ENCODE results near the gene GLDC. TPM values are rescaled to one million over a fixed set of nuclear protein-coding genes. Genes with fewer than 3 reads are reported as not detected.
"Not testable (repeated sequence)": the region's sequence is repeated elsewhere in the genome, so short reads cannot be mapped to it uniquely, and the experiment has no call there.

GLDC gene
- total RNA-seq, 3 donors from 2014 or later = 0.38 to 0.63 (median 0.58) TPM

GRCh38 chr9:6631207-6631512 lies 14.4 kb downstream of the GLDC start:
- H3K36me3 ChIP-seq (ENCODE audit: low read depth) = no peaks in the 10 kb centered on the region
- TF ChIP-seq CTCF (IDR thresholded peaks at IDR 0.05) = no peak
- no peak overlapping the region for H3K4me3 ChIP-seq
- DNase-seq (no peak), ATAC-seq (no peak)
- H3K4me1 ChIP-seq (ENCODE audit: low read depth) = no peaks in the 10 kb centered on the region
- no peaks in the 10 kb centered on the region for H3K9me3 ChIP-seq
- intact Hi-C loops (cut with DNase I, micrococcal nuclease) = no loop called here

DNA sequence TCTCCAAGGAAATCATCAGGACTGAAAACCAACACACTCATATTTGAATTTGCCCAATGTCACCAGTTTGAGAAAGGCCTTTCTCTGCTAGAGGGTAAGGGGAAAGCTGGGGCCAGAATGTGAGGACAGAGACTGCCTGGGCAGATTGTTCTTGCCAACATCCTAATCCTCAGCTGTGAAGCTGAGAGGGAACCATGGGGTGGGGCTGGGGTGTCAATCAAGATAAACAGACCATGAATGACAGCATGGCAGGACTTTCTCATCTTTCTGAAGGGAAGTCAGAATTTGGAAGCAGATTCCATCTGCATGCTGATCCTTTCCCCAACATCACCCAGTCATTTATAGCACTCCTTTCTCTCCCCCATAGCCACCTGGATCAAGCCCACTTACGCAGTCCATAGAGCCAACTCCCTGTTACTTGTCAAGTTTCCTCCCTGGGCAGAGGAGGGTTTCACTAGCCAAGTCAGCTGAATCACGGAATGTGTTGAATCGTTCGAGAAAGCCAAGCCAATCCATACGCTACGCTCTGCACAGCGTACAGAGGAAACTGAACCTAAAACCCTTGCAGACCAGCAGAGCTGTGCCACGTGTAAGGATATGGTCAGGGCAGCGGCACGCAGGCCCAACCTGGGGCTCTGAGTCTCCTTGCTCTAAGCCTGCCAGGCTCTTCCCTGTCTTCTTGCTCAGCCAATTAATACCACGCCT lies 14.9 kb downstream of the GLDC start:
- H3K4me3 ChIP-seq = no peak overlapping the region
- H3K4me1 ChIP-seq (ENCODE audit: low read depth) = no peaks in the 10 kb centered on the region
- H3K9me3 ChIP-seq = no peaks in the 10 kb centered on the region
- DNase-seq = no peak
- ATAC-seq = peak; percentile 83
- intact Hi-C loops (cut with DNase I, micrococcal nuclease) = no loop called here
- no peak for TF ChIP-seq CTCF (IDR thresholded peaks at IDR 0.05)
- no peaks in the 10 kb centered on the region for H3K36me3 ChIP-seq (ENCODE audit: low read depth)

DNA sequence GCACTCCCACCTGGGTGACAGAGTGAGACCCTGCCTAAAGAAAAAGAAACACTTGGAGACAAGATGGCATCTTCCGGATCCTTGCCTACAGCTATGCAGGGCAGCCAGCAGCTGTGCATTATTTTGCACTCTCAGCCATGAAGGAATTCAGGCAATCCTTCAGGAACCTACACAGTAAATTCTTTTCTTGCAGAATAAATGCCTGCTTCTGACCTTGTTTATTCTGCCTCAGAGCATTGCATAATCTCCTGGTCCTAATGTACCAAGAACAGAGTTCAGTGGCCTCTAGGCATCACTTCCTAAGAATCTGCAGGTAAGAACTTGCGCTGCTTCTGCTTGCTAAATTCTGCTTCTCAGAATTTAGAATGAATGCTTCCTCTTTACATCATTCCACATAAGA lies 16.8 kb downstream of the GLDC start:
- no peak for TF ChIP-seq CTCF (IDR thresholded peaks at IDR 0.05)
- DNase-seq = no peak

DNA sequence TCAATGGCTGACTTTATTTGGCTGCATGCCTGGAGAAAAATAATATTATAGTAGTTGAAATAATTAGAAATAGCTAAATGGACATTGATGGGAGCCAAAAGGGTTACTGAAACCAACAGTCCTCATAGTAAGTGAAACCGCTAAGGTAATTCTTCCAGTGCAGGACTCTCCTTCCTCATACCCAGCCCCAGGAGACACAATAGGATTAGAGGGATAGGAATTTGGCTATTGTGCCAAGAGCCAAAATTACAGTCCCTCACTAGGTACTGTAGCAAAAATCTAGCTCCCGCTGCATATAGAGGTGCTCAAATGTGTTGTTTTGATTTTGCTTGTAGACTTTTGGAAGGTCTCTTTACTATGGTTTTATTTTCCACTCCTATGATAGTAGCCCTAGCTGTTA lies 20.2 kb downstream of the GLDC start:
- intact Hi-C loops (cut with DNase I, micrococcal nuclease) = no loop called here

More for the DNA sequence above, 16.8 kb downstream of the GLDC start:
- no peaks in the 10 kb centered on the region for H3K4me1 ChIP-seq (ENCODE audit: low read depth)
- intact Hi-C loops (cut with DNase I, micrococcal nuclease) = no loop called here
- no peak overlapping the region for H3K4me3 ChIP-seq
- ATAC-seq = no peak
- H3K9me3 ChIP-seq = no peaks in the 10 kb centered on the region
- H3K36me3 ChIP-seq (ENCODE audit: low read depth) = no peaks in the 10 kb centered on the region

GRCh38 chr9:6622784-6623183 lies 22.7 kb downstream of the GLDC start:
- ATAC-seq; DNase-seq; H3K9me3 ChIP-seq; H3K4me3 ChIP-seq; H3K36me3 ChIP-seq (ENCODE audit: low read depth); H3K4me1 ChIP-seq (ENCODE audit: low read depth); intact Hi-C loops (cut with DNase I, micrococcal nuclease): not testable (repeated sequence)

More for the DNA sequence above, 20.2 kb downstream of the GLDC start:
- Histone ChIP-seq H3K4me1 (ENCODE audit: low read depth) (no peaks in the 10 kb centered on the region), H3K4me3 (no peak overlapping the region), H3K36me3 (ENCODE audit: low read depth) (no peaks in the 10 kb centered on the region), H3K9me3 (no peaks in the 10 kb centered on the region)
- DNase-seq (no peak), ATAC-seq (no peak)
- no peak for TF ChIP-seq CTCF (IDR thresholded peaks at IDR 0.05)

- Histone ChIP-seq H3K4me1 (ENCODE audit: low read depth) (no peaks in the 10 kb centered on the region), H3K36me3 (ENCODE audit: low read depth) (no peaks in the 10 kb centered on the region), H3K9me3 (no peaks in the 10 kb centered on the region), H3K4me3 (no peak overlapping the region)
- ATAC-seq (no peak), DNase-seq (no peak)
- TF ChIP-seq CTCF (IDR thresholded peaks at IDR 0.05) = no peak
- intact Hi-C loops (cut with DNase I, micrococcal nuclease) = no loop called here
Measured at GRCh38 chr9:6620796-6621195, 24.7 kb downstream of the GLDC start.

Measured in mucosa of descending colon (tissue), 3 donors.